BLaER1 treated with 17β-estradiol and CSF1 and Interleukin-3, amounts not matched to agents 10 nM and 100 nM (cell line): ENCODE data around the gene ABHD8.

ENCODE experiments used
- H3K27ac ChIP-seq, 11 experiments: shearing (Covaris generic); formaldehyde crosslinking; 2 replicates each; pipeline ENCODE4 v1.8.1; 2022
- H3K27me3 ChIP-seq, 11 experiments: shearing (Covaris generic); formaldehyde crosslinking; 2 replicates each; pipeline ENCODE4 v1.8.1; 2022
- H3K36me3 ChIP-seq, 11 experiments: shearing (Covaris generic); formaldehyde crosslinking; 2 replicates each; pipeline ENCODE4 v1.8.1; 2022
- H3K4me1 ChIP-seq, 10 experiments: shearing (Covaris generic); formaldehyde crosslinking; 2 replicates each; pipeline ENCODE4 v1.8.1; 2022
- H3K4me2 ChIP-seq, 11 experiments: shearing (Covaris generic); formaldehyde crosslinking; 2 replicates each; pipeline ENCODE4 v1.8.1; 2022
- H3K4me3 ChIP-seq, 10 experiments: shearing (Covaris generic); formaldehyde crosslinking; 2 replicates each; pipeline ENCODE4 v1.8.1; 2022
- H3K9ac ChIP-seq, 11 experiments: shearing (Covaris generic); formaldehyde crosslinking; 2 replicates each; pipeline ENCODE4 v1.8.1; 2022
- H3K9me3 ChIP-seq, 11 experiments: shearing (Covaris generic); formaldehyde crosslinking; replicated peaks in 1 of 11; 2 replicates each; pipeline ENCODE4 v1.8.1; 2022
- H4K20me1 ChIP-seq, 11 experiments: shearing (Covaris generic); formaldehyde crosslinking; 2 replicates each; pipeline ENCODE4 v1.8.1; 2022
- Cebpa-rat ChIP-seq, 11 experiments: shearing (Covaris generic); IDR thresholded peaks; 2 replicates each; pipeline ENCODE4 v1.8.1; 2022

Gene ABHD8

GRCh38 chr19:17311455-17312188, 8.4 kb upstream of the ABHD8 start:
- Histone ChIP-seq H3K9ac (peak overlapping the region in 8 of 11 experiments; percentile 34 to 91 (median 50); a peak in 12 of 22 replicates), H3K9me3 (no peaks in the 10 kb centered on the region), H3K4me1 (peaks cover 33 to 62% (median 47%) of the 10 kb centered on the region in 10 experiments), H3K27ac (0 out of 22 replicates have a peak overlapping the region, but pooled peaks of 1 of the 11 experiments have one; percentile 7), H3K4me3 (no peak overlapping the region), H3K36me3 (peaks cover 39 to 58% (median 50%) of the 10 kb centered on the region in 11 experiments), H3K4me2 (peak overlapping the region in 8 of 11 experiments; percentile 18 to 99 (median 94); a peak in 10 of 22 replicates), H4K20me1 (peaks cover 34 to 60% (median 52%) of the 10 kb centered on the region in 11 experiments; a peak in 21 of 22 replicates), H3K27me3 (no peaks in the 10 kb centered on the region)
- no peak for TF ChIP-seq Cebpa-rat (IDR thresholded peaks at IDR 0.05)

GRCh38 chr19:17309965-17310461, 6.8 kb upstream of the ABHD8 start:
- H3K4me2 ChIP-seq = peak overlapping the region; percentile 84 to 99 (median 95)
- H3K4me3 ChIP-seq = peak overlapping the region; percentile 78 to 97 (median 90)
- H3K4me1 ChIP-seq = peaks cover 40 to 54% (median 52%) of the 10 kb centered on the region in 10 experiments
- H3K9me3 ChIP-seq = no peaks in the 10 kb centered on the region
- H3K36me3 ChIP-seq = peaks cover 29 to 46% (median 37%) of the 10 kb centered on the region in 11 experiments
- no peaks in the 10 kb centered on the region for H3K27me3 ChIP-seq
- H3K27ac ChIP-seq = peak overlapping the region; percentile 77 to 90 (median 85)
- H4K20me1 ChIP-seq = peaks cover 34 to 53% (median 48%) of the 10 kb centered on the region in 11 experiments; a peak in 21 of 22 replicates
- H3K9ac ChIP-seq = peak overlapping the region; percentile 85 to 94 (median 89)
- TF ChIP-seq Cebpa-rat (IDR thresholded peaks at IDR 0.05) = no peak

GRCh38 chr19:17309198-17309964, 6.2 kb upstream of the ABHD8 start, which contains the start of gene DDA1:
DDA1 (plus strand) TSS chr19:17309563; CDS start chr19:17309655, 92 bp downstream.
- Histone ChIP-seq H3K27ac (peak within 1 kb of the TSS; percentile 77 to 90 (median 85)), H3K9me3 (no peaks in the 10 kb centered on the region), H3K9ac (peak within 1 kb of the TSS; percentile 85 to 94 (median 89)), H3K4me2 (peak within 1 kb of the TSS; percentile 94 to 99 (median 97)), H3K27me3 (no peaks in the 10 kb centered on the region), H4K20me1 (peaks cover 34 to 49% (median 45%) of the 10 kb centered on the region in 11 experiments; a peak in 21 of 22 replicates), H3K36me3 (peaks cover 24 to 41% (median 32%) of the 10 kb centered on the region in 11 experiments), H3K4me3 (peak within 1 kb of the TSS; percentile 78 to 97 (median 90)), H3K4me1 (peaks cover 46 to 60% (median 58%) of the 10 kb centered on the region in 10 experiments)
- TF ChIP-seq Cebpa-rat (IDR thresholded peaks at IDR 0.05) = no peak

DNA sequence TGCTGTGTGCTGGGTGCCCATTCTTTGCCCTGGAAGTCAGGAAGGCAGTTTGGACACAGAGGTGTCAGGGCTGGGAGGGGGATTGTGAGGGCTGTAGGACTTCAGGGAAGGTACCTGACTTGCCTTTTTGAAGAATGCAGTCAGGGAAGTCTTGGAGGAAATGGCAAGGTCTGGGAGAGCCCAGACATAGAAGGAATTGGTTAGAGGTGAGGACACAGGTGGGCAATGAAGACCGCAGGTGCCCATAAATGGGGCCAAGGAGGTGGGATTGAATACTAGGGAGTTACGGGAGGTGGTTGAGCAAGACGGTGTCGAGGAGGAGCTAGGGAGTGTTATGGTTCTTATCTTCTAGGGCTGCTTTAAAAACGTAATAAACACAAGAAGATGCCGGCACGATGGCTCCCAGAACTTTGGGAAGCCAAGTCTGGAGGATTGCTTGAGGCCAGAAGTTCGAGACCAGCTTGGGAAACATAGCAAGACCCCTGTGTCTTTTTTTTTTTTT, 4.7 kb upstream of the ABHD8 start:
- TF ChIP-seq Cebpa-rat (IDR thresholded peaks at IDR 0.05) = no peak
- H3K27me3 ChIP-seq = no peaks in the 10 kb centered on the region
- peak overlapping the region in 3 of 11 experiments; percentile 12 to 94 (median 88); a peak in 3 of 22 replicates for H3K9ac ChIP-seq
- peaks cover 14 to 26% (median 18%) of the 10 kb centered on the region in 11 experiments; a peak in 21 of 22 replicates for H3K36me3 ChIP-seq
- peaks cover 21 to 35% (median 30%) of the 10 kb centered on the region in 11 experiments; a peak in 21 of 22 replicates for H4K20me1 ChIP-seq
- no peaks in the 10 kb centered on the region for H3K9me3 ChIP-seq
- H3K4me2 ChIP-seq = peak overlapping the region; percentile 78 to 99 (median 96); a peak in 21 of 22 replicates
- peaks cover 57 to 71% (median 69%) of the 10 kb centered on the region in 10 experiments for H3K4me1 ChIP-seq
- no peak overlapping the region for H3K4me3 ChIP-seq
- H3K27ac ChIP-seq = peak overlapping the region in 1 of 11 experiments; percentile 23; a peak in 1 of 22 replicates

GRCh38 chr19:17306285-17306714, 3.1 kb upstream of the ABHD8 start:
- Histone ChIP-seq H3K9me3 (no peaks in the 10 kb centered on the region), H4K20me1 (peaks cover 5 to 27% (median 14%) of the 10 kb centered on the region in 11 experiments; a peak in 20 of 22 replicates), H3K27ac (peak overlapping the region; percentile 73 to 93 (median 89)), H3K36me3 (peaks cover 3 to 13% (median 6%) of the 10 kb centered on the region in 11 experiments; a peak in 21 of 22 replicates), H3K4me1 (peaks cover 68 to 75% (median 71%) of the 10 kb centered on the region in 10 experiments), H3K27me3 (no peaks in the 10 kb centered on the region), H3K4me2 (peak overlapping the region; percentile 78 to 99 (median 96)), H3K9ac (peak overlapping the region; percentile 83 to 94 (median 88)), H3K4me3 (peak overlapping the region; percentile 69 to 86 (median 77))
- TF ChIP-seq Cebpa-rat (IDR thresholded peaks at IDR 0.05) = no peak

GRCh38 chr19:17305517-17306284, 2.5 kb upstream of the ABHD8 start, which contains the start of gene MRPL34:
MRPL34 (plus strand) TSS chr19:17305872; CDS start chr19:17305893, 21 bp downstream.
- H4K20me1 ChIP-seq = peaks cover 6 to 27% (median 11%) of the 10 kb centered on the region in 11 experiments; a peak in 19 of 22 replicates
- H3K4me2 ChIP-seq = peak within 1 kb of the TSS; percentile 78 to 99 (median 97)
- no peak for TF ChIP-seq Cebpa-rat (IDR thresholded peaks at IDR 0.05)
- peaks cover 63 to 74% (median 69%) of the 10 kb centered on the region in 10 experiments for H3K4me1 ChIP-seq
- no peaks in the 10 kb centered on the region for H3K9me3 ChIP-seq
- H3K27me3 ChIP-seq = no peaks in the 10 kb centered on the region
- peaks cover 9 to 13% (median 10%) of the 10 kb centered on the region in 11 experiments; a peak in 21 of 22 replicates for H3K36me3 ChIP-seq
- peak within 1 kb of the TSS; percentile 83 to 94 (median 88) for H3K9ac ChIP-seq
- H3K27ac ChIP-seq = peak within 1 kb of the TSS; percentile 73 to 93 (median 89)
- peak within 1 kb of the TSS; percentile 69 to 86 (median 77) for H3K4me3 ChIP-seq

- Histone ChIP-seq H3K9me3 (no peaks in the 10 kb centered on the region), H3K4me2 (peak overlapping the region; percentile 52 to 99 (median 96)), H4K20me1 (peaks cover under 1 to 22% (median 7%) of the 10 kb centered on the region in 11 experiments; a peak in 18 of 22 replicates), H3K27ac (peak overlapping the region in 10 of 11 experiments; percentile 21 to 92 (median 51); a peak in 15 of 22 replicates), H3K36me3 (peaks cover 10 to 16% (median 15%) of the 10 kb centered on the region in 11 experiments; a peak in 21 of 22 replicates), H3K27me3 (no peaks in the 10 kb centered on the region), H3K4me1 (peaks cover 57 to 72% (median 66%) of the 10 kb centered on the region in 10 experiments), H3K4me3 (peak overlapping the region in 3 of 10 experiments; percentile 19 to 77 (median 69); a peak in 5 of 20 replicates), H3K9ac (peak overlapping the region in 2 of 11 experiments; percentile 8 to 25; a peak in 3 of 22 replicates)
- no peak for TF ChIP-seq Cebpa-rat (IDR thresholded peaks at IDR 0.05)
These were observed 1.9 kb upstream of the ABHD8 start for GRCh38 chr19:17305216-17305516.
